ENCODE measurements around the gene KCNK16. TPM values are rescaled to one million over a fixed set of nuclear protein-coding genes. Genes with fewer than 3 reads are reported as not detected.

KCNK16 gene
- not detected for total RNA-seq

- DNase-seq (ENCODE audit: low spot score in 2 of 2), result no peak
- H3K27ac ChIP-seq, result no peak within 1 kb of the TSS
Measured at GRCh38 chr6:39322306-39322850, at the start of gene KCNK16. Gene KCNK16 (minus strand): TSS chr6:39322702. CDS start chr6:39322540, 162 bp downstream.

DNA sequence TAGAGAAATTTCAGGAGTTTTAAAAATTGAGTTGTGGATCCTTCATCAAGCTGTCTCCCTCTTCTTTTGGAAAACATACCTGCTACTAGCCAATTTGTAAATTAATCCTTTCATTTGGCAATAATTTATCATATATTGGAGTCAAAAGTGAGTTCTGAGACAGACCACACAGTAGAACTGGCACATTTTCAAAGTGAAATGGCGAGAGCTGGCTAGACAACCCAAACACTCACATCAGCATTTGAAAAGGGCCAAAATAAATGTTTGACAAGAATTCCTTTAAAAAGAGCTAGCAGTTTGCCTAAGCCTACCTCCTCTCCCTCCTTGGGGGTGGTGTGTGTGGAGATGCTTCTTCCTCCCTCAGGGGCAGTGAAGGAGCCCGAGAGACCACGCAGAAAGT, 47.9 kb upstream of the KCNK16 start:
- intact Hi-C loops (cut with DNase I; ENCODE audit: low total_unique reads), result no loop called here
- H3K27me3 ChIP-seq, result no peaks in the 10 kb centered on the region
- no peak for DNase-seq (ENCODE audit: low spot score in 2 of 2)
- no peaks in the 10 kb centered on the region for H3K9me3 ChIP-seq
- H3K4me1 ChIP-seq, result no peaks in the 10 kb centered on the region
- TF ChIP-seq, protein P1, sequence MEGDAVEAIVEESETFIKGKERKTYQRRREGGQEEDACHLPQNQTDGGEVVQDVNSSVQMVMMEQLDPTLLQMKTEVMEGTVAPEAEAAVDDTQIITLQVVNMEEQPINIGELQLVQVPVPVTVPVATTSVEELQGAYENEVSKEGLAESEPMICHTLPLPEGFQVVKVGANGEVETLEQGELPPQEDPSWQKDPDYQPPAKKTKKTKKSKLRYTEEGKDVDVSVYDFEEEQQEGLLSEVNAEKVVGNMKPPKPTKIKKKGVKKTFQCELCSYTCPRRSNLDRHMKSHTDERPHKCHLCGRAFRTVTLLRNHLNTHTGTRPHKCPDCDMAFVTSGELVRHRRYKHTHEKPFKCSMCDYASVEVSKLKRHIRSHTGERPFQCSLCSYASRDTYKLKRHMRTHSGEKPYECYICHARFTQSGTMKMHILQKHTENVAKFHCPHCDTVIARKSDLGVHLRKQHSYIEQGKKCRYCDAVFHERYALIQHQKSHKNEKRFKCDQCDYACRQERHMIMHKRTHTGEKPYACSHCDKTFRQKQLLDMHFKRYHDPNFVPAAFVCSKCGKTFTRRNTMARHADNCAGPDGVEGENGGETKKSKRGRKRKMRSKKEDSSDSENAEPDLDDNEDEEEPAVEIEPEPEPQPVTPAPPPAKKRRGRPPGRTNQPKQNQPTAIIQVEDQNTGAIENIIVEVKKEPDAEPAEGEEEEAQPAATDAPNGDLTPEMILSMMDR (IDR thresholded peaks at IDR 0.05), result no peak
- TF ChIP-seq POLR2A (IDR thresholded peaks at IDR 0.05) (no peak), POLR2AphosphoS5 (IDR thresholded peaks at IDR 0.05) (no peak)
- H3K36me3 ChIP-seq, result no peaks in the 10 kb centered on the region
- no peak overlapping the region for H3K4me3 ChIP-seq
- no peak overlapping the region for H3K27ac ChIP-seq

More at GRCh38 chr6:39322306-39322850, at the start of gene KCNK16:
- no peaks in the 10 kb centered on the region for H3K9me3 ChIP-seq
- no peaks in the 10 kb centered on the region for H3K36me3 ChIP-seq
- H3K27me3 ChIP-seq, result no peaks in the 10 kb centered on the region
- intact Hi-C loops (cut with DNase I; ENCODE audit: low total_unique reads), result no loop called here
- no peak within 1 kb of the TSS for H3K4me3 ChIP-seq
- no peaks in the 10 kb centered on the region for H3K4me1 ChIP-seq
- no peak for TF ChIP-seq POLR2AphosphoS5 (IDR thresholded peaks at IDR 0.05)

- Histone ChIP-seq H3K36me3 (no peaks in the 10 kb centered on the region), H3K9me3 (no peaks in the 10 kb centered on the region), H3K27ac (no peak overlapping the region), H3K4me3 (no peak overlapping the region), H3K4me1 (no peaks in the 10 kb centered on the region), H3K27me3 (no peaks in the 10 kb centered on the region)
- TF ChIP-seq POLR2A (IDR thresholded peaks at IDR 0.05), result no peak
- TF ChIP-seq POLR2AphosphoS5 (IDR thresholded peaks at IDR 0.05), result no peak
- TF ChIP-seq, protein P1 (IDR thresholded peaks at IDR 0.05), result no peak
- intact Hi-C loops (cut with DNase I; ENCODE audit: low total_unique reads), result loop anchor here (5.0 to 10.0 kb wide), 2 partner anchors 525 to 1132 kb away; no protein-coding TSS in a partner anchor
- no peak for DNase-seq (ENCODE audit: low spot score in 2 of 2)
Measured at GRCh38 chr6:39369987-39370386, 47.5 kb upstream of the KCNK16 start.

GRCh38 chr6:39367700-39368099, 45.2 kb upstream of the KCNK16 start:
- intact Hi-C loops (cut with DNase I; ENCODE audit: low total_unique reads), result loop anchor here (5.0 to 10.0 kb wide), 2 partner anchors 527 to 1135 kb away; no protein-coding TSS in a partner anchor
- TF ChIP-seq, protein P1 (IDR thresholded peaks at IDR 0.05), result no peak
- TF ChIP-seq POLR2AphosphoS5 (IDR thresholded peaks at IDR 0.05) (no peak), POLR2A (IDR thresholded peaks at IDR 0.05) (no peak)
- no peaks in the 10 kb centered on the region for H3K4me1 ChIP-seq
- H3K27ac ChIP-seq, result no peak overlapping the region
- H3K36me3 ChIP-seq, result no peaks in the 10 kb centered on the region
- H3K9me3 ChIP-seq, result no peaks in the 10 kb centered on the region
- no peak for DNase-seq (ENCODE audit: low spot score in 2 of 2)
- H3K4me3 ChIP-seq, result no peak overlapping the region
- H3K27me3 ChIP-seq, result no peaks in the 10 kb centered on the region

DNA sequence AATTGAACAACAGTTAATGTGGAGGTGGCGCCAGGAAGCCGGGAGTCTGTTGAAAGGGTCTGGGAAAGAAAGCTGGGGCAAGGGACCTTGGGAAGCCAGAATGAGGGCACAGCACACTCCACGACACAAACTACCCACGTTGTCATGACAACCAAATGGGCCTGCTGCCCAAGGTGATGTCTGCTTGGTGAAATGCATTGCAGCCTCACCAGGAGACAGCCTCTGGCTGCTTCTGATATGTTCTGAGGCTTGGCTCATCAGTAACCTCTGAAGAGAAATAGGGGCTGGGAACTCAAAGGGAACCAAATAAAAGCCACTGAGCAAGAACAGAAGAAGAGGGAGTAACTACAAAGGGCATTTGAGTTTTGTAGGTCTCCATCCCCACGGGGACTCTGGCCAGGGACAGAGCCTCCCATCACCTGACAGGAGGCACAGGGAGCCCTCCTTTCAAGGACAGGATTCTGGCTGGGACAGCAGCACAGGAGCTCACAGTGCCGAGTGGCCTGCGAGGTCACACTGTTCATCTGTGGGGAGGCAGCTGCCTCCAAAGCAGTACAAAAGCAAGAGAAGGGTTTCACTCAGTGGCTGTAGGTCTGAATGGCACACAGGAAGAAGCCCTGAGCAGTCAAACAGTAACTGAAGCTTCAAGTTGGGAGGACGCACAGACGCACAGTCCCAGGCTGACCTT, 44.6 kb upstream of the KCNK16 start:
- intact Hi-C loops (cut with DNase I; ENCODE audit: low total_unique reads), result loop anchor here (5.0 to 10.0 kb wide), 2 partner anchors 528 to 1135 kb away; no protein-coding TSS in a partner anchor
- Histone ChIP-seq H3K4me3 (no peak overlapping the region), H3K4me1 (no peaks in the 10 kb centered on the region), H3K36me3 (no peaks in the 10 kb centered on the region), H3K27ac (no peak overlapping the region), H3K9me3 (no peaks in the 10 kb centered on the region), H3K27me3 (no peaks in the 10 kb centered on the region)
- no peak for DNase-seq (ENCODE audit: low spot score in 2 of 2)
- TF ChIP-seq POLR2A (IDR thresholded peaks at IDR 0.05) (no peak), POLR2AphosphoS5 (IDR thresholded peaks at IDR 0.05) (no peak)
- TF ChIP-seq, protein P1 (IDR thresholded peaks at IDR 0.05), result no peak

Data from breast epithelium (tissue), 4 donors.